Measurements from ENCODE around the gene PPFIA1.
"Not testable (repeated sequence)": the region's sequence is repeated elsewhere in the genome, so short reads cannot be mapped to it uniquely, and the experiment has no call there.

Gene PPFIA1

DNA sequence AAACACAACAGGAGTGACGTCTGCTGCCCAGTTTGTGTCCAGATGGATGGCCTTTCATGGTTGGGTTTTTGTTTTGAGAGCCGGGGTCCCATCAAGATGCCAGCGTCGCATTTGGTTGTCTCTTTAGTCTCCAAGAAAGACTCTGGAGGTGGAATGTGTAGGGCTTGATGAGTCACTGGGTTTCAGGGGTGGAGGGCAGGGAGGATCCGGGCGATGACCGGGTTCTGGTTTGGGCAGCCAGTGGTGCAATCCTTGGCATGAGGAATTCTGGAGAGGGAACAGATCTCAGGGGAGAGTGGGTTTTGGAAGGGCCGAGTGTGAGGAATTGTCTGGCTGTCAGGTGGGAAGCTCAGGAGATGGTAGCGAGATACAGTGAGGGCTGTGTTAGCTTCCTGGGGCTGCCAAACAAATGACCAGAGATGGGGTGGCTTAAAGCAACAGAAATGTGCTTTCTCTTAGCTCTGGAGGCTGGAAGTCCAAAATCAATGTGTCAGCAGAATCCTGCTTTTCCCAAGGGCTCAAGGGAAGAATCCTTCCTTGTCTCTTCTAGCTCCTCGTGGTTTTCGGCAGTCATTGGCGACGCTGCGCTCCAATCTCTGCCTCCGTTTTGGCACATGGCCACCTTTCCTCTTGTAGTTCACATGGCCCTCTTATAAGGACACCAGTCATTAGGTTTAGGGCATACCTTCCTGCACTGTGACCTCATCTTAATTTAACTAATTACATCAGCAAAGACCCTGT lies 26.4 kb upstream of the PPFIA1 start:
- DNase-seq: no peak
- TF ChIP-seq GATA1 (IDR thresholded peaks at IDR 0.05; ENCODE audit: low read depth, low read length) (no peak), POLR2A (IDR thresholded peaks at IDR 0.05; ENCODE audit: low read length) (no peak)

DNA sequence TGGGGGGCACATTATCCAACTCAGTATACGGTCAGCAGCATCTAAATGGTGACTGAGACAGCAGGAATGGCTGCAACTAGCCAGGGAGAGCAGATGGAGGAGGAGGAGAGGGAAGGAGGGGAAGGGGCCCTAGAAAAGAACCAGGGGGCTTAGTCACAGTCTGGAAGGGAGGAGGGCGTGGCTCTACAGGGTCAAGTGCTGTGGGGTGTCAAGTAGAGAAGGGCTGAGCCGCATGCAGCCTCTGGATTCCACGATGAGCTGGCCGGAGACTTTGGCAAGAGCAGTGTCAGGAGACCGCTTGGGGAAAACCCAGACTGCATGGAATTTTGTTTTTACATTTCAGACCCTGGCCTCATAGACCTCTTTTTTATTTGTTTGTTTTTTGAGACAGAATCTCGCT lies 25.8 kb upstream of the PPFIA1 start:
- TF ChIP-seq POLR2A (IDR thresholded peaks at IDR 0.05; ENCODE audit: low read length) (no peak), GATA1 (IDR thresholded peaks at IDR 0.05; ENCODE audit: low read depth, low read length) (no peak)

DNA sequence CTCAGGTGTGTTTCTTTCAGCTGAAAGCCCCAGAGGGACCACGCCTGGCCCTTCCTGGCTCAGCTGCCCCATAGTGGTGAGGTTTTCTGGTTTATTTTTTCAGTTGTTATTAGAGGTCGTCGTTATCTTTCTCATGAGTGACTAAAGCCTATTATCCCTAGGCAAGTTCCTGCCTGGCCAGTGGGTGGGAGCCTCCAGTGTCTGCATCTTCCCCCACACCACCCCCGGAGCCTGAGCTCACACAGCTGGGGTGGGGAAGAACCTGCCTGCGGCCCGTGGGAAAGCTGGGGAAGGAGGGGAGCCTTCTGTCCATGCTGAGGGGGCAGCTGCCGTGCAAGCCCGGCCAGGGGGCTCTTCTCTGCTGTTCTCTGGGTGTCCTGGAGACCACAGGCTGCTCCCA lies 24.3 kb upstream of the PPFIA1 start:
- TF ChIP-seq POLR2A (IDR thresholded peaks at IDR 0.05; ENCODE audit: low read length) (no peak), GATA1 (IDR thresholded peaks at IDR 0.05; ENCODE audit: low read depth, low read length) (no peak)

More for the DNA sequence above, 25.8 kb upstream of the PPFIA1 start:
- DNase-seq: no peak

DNA sequence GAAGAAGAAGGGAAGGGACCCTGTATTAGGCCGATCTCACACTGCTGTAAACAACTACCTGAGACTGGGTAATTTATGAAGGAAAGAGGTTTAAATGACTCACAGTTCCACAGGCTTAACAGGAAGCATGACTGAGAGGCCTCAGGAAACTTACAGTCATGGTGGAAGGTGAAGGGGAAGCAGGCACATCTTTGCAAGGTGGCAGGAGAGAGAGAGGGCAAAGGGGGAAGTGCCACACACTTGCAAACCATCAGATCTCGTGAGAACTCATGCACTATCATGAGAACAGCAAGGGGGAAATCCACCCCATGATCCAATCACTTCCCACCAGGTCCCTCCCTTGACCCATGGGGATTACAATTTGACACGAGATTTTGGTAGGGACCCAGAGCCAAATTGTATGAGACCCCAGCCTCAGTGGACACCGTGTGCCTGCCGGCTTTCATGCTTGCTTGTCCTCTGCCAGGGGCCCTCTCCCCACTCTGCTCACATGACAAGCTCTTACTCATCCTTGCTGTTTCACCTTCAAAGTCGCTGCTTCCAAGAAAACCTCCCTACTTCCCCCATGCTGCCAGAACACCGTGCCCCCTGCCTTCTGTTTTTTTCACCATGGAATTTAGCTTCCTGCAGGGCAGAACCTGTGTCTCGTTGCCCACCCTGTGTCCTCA lies 23.3 kb upstream of the PPFIA1 start:
- DNase-seq: no peak

More for the DNA sequence above, 24.3 kb upstream of the PPFIA1 start:
- DNase-seq: no peak

DNA sequence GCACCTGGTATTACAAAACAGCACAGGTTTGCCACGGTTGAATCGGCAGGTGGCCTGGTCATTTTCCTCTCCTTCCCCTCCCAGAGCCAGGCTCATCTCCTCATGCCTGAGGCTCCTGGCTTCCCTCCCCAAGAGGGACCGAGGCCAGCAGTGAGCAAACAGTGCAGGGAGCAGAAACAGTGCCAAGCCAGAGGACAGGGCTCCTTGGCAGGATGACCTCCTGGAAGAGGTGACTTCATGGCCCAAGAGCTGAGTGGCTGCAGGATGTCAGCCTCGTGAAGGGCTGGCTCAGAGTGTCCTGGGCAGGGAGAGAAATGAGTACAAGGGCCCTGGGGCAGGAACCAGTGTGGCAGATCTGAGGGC lies 22.8 kb upstream of the PPFIA1 start:
- TF ChIP-seq GATA1 (IDR thresholded peaks at IDR 0.05; ENCODE audit: low read depth, low read length): no peak
- TF ChIP-seq POLR2A (IDR thresholded peaks at IDR 0.05; ENCODE audit: low read length): no peak
- no peak for DNase-seq

More for the DNA sequence above, 23.3 kb upstream of the PPFIA1 start:
- TF ChIP-seq GATA1 (IDR thresholded peaks at IDR 0.05; ENCODE audit: low read depth, low read length) (no peak), POLR2A (IDR thresholded peaks at IDR 0.05; ENCODE audit: low read length) (no peak)

DNA sequence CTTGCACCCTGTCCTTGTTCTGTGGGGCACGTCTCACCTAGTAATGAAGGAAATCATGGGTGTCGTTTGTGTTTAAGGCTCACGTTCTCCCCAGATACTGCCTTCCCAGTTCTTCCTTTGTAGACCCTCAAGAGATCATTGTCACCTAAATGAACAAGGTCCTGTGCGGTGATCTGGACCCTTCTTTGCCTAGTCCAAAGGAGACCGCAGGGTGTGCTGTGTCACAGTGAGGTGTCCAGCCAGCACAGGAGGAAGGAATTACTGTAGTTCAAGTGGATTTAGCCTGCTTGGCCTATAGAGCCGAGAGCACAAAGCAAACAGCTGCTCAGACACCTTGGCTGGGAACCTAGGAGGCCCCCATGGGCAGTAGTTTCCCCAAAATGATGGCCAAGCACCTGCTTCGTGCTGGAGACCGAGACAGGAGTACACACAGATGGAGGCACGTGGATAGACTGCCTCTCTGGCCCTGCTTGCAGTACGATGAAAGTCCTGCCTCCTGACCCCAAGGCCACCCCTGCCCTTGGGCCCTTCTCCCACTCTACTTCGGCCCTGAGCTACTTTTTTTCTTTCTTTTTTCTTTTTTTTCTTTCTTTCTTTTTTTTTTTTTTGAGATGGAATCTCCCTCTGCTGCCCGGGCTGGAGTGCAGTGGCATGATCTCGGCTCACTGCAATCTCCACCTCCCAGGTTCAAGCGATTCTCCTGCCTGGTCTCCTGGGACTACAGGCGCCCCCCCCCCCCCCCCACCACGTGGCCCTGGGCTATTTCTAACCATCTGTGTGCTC lies 19.4 kb upstream of the PPFIA1 start:
- DNase-seq: no peak
- TF ChIP-seq GATA1 (IDR thresholded peaks at IDR 0.05; ENCODE audit: low read depth, low read length) (no peak), POLR2A (IDR thresholded peaks at IDR 0.05; ENCODE audit: low read length) (no peak)

DNA sequence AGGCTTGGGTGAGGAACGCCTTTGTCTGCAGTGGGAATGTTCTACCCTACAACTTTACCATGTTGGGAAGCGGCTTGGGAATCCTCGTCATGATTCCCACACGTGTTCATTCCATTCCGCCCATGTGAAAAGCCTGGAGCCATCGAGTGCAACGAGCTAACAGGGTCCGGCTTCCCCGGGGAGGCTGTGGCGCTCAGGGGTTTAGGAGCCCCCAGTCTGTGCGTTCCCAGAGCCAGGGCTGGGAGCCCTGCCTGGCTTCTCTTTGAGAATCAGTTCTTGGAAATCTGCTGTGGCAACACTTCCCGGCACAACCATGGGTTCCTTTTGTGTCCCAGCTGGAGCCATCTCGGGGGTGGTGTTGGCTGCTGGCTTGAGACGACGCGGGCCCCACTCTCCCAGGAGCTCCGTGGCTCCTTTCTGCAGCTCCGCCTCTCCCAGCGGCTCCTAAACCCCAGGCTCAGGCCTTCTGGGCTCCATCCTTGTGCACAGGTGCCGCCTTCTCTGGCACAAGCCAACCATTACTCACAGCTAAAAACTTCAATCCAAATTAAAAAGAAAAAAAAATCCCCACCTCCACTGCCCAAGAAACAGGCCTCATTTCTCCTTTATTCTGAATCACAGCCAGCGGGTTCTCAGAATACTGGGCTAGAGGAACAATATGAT lies 18.7 kb upstream of the PPFIA1 start:
- no peak for DNase-seq
- TF ChIP-seq GATA1 (IDR thresholded peaks at IDR 0.05; ENCODE audit: low read depth, low read length): no peak
- TF ChIP-seq POLR2A (IDR thresholded peaks at IDR 0.05; ENCODE audit: low read length): no peak

DNA sequence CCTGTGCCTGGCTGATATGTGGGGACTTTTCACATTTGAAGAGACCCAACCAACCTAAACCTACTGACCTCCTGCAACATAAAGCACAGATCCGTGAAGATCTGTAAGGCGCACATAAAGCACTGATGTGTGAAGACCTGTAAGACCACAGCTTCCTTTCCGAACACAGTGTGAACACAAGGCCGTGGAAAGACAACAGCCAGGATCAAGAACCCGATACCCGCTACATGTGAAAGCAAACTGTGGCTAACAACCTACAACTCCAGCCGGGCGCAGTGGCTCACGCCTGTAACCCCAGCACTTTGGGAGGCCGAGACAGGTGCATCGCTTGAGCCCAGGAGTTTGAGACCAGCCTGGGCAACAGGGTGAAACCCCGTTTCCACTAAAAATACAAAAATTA lies 17.6 kb upstream of the PPFIA1 start:
- TF ChIP-seq GATA1 (IDR thresholded peaks at IDR 0.05; ENCODE audit: low read depth, low read length) (no peak), POLR2A (IDR thresholded peaks at IDR 0.05; ENCODE audit: low read length) (no peak)
- DNase-seq: no peak

DNA sequence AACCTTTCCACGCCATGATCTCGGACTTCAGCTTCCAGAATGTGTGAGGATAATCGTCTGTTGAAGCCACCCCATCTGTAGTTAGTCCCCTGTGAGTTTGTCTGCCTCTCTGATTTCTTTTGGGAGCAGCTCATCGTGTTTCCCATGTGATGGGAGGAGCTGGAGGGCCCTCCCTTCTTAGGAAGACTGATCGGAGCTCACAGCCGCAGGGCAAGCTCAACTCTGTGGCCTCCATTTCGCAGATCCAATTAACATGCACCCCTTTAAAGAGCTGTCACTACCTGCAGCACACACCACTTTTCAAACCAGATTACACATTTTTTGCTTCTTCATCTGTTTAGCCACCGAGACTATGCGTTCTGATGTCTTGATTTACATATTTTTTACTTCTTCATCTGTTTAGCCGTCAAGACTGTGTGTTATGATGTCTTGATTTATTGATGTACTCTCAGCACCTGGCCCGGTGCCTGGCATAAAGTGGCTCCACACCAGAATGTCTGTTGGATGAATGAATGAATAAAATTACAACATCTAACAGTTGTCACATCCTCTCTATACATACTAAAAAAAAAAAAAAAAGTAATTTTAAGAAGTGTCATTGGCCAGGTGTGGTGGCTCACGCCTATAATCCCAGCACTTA lies 14.9 kb upstream of the PPFIA1 start:
- DNase-seq: no peak
- TF ChIP-seq POLR2A (IDR thresholded peaks at IDR 0.05; ENCODE audit: low read length): no peak
- TF ChIP-seq GATA1 (IDR thresholded peaks at IDR 0.05; ENCODE audit: low read depth, low read length): no peak

DNA sequence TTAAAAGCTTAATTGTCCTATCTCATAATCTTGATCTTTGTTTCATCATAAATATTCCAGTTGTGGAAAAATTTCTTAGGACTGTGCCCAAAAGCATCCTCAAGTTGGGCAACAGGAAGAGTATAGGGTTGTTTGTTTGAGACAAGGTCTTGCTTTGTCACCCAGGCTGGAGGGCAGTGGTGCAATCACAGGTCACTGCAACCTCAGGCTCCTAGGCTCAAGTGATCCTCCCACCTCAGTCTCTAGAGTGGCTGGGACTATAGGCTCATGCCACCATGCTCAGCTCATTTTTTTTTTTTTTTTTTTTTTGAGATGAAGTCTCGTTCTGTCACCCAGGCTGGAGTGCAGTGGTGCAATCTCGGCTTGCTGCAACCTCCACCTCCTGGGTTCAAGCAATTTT lies 11.4 kb upstream of the PPFIA1 start:
- DNase-seq: not testable (repeated sequence)

DNA sequence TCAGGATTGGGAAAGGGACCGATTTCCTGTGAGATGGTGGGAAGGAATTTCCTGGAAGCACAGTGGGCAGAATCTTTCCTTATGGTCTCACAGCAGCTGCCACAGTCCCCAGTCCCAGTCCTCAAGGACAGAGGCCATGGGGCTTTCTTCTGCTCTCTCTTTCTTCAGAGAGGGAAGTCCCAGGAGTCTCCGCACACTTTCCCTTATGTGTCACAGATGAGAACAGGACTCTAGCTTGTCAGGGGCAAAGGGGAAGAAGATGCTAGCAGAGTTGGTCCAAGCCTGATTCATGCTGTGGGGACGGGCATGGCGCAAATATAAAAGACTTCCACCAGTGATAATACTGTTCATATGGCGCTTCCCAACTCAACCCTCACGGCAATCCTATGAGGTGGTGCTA lies 7.5 kb upstream of the PPFIA1 start:
- TF ChIP-seq POLR2A (IDR thresholded peaks at IDR 0.05; ENCODE audit: low read length): no peak
- TF ChIP-seq GATA1 (IDR thresholded peaks at IDR 0.05; ENCODE audit: low read depth, low read length): no peak
- DNase-seq: no peak

DNA sequence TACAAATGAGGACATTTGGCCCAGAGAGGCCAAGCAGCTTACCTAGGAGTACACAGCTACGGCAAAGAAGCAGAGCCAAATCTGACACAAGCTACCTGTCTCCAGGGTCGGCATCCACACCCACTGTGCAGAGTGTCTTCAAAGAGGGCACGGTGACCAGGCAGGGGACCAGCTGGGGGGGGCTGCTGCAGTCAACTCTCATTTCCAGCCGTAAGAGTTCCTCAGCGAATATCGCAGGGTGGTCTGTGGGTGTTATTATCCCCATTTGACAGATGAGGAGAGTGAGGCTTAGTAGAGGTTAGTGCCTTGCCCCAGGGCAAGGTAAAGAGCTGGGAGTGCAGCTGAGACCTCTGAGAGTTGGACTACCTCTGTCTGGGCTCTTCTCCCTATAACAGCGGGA lies 7.1 kb upstream of the PPFIA1 start:
- no peak for TF ChIP-seq POLR2A (IDR thresholded peaks at IDR 0.05; ENCODE audit: low read length)
- DNase-seq: no peak

DNA sequence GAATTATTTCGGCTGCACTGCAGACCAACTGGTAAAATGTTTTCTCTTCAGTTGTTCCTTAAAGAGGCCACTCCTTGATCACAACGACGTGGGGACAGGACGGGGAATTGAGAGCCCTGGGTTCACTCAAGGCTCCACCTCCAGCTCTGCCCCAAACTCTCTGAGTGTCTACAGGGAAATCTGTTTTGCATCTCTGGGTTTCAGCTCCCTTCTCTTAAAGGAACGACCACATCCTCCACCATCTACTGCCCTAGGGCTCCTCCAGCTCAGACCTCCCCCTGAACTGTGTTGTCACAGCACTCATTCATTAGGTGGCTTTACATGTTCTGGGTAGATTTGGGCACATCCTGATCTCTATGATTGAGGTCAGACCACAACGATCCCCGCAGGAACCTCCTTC lies 5.1 kb upstream of the PPFIA1 start:
- no peak for TF ChIP-seq GATA1 (IDR thresholded peaks at IDR 0.05; ENCODE audit: low read depth, low read length)
- TF ChIP-seq POLR2A (IDR thresholded peaks at IDR 0.05; ENCODE audit: low read length): no peak

More for the DNA sequence above, 5.1 kb upstream of the PPFIA1 start:
- no peak for DNase-seq
